K562 (cell line): Measurements from ENCODE around the gene TOM1L2. TPM values are rescaled to one million over a fixed set of nuclear protein-coding genes. Genes with fewer than 3 reads are reported as not detected.
A peak's percentile ranks its signal among the peaks of the same experiment; 100 is the strongest.

Experiments
- AFF1 ChIP-seq, 2 experiments: fragments of 450-650 bp; IDR thresholded peaks; 2 replicates each; pipeline ENCODE4 v1.6.1; 2018; ENCODE audit warnings: mild to moderate bottlenecking in 2 of 2, low read depth in 1 of 2; ENCODE audit not compliant: partially characterized antibody in 2 of 2
- ATF2 ChIP-seq: sonication (generic); formaldehyde crosslinking; IDR thresholded peaks from 2 replicates; pipeline ENCODE4 v1.8.1; 2022; ENCODE audit warnings: missing genetic modification reagents
- CREB1 ChIP-seq, 2 experiments: sonication (generic) in 1 of 2; formaldehyde crosslinking in 1 of 2; IDR thresholded peaks; 2 replicates each; pipeline versions ENCODE4 v1.6.1 to v1.8.0; 2012 to 2022; ENCODE audit warnings: inconsistent platforms in 1 of 2, mild to moderate bottlenecking in 1 of 2, missing genetic modification reagents in 1 of 2, moderate library complexity in 1 of 2
- CREM ChIP-seq: IDR thresholded peaks from 2 replicates; pipeline ENCODE4 v1.6.1; 2014; ENCODE audit warnings: antibody characterized with exemption, low read depth
- FOXP1 ChIP-seq: sonication (generic); formaldehyde crosslinking; IDR thresholded peaks from 2 replicates; pipeline ENCODE4 v1.8.0; 2022; ENCODE audit warnings: mild to moderate bottlenecking, missing genetic modification reagents
- HDGF ChIP-seq: fragments of 450-650 bp; IDR thresholded peaks from 2 replicates; pipeline ENCODE4 v1.6.1; 2016
- NCOA6 ChIP-seq: fragments of 450-650 bp; IDR thresholded peaks from 2 replicates; pipeline ENCODE4 v1.6.1; 2017; ENCODE audit warnings: mild to moderate bottlenecking
- RERE ChIP-seq: sonication (generic); formaldehyde crosslinking; IDR thresholded peaks from 2 replicates; pipeline ENCODE4 v1.8.0; 2023; ENCODE audit warnings: missing genetic modification reagents, mild to moderate bottlenecking, borderline replicate concordance
- TCF15 ChIP-seq: fragments of 250-450 bp; sonication (Bioruptor Pico); IDR thresholded peaks from 2 replicates; pipeline ENCODE4 v1.8.0; 2022; ENCODE audit warnings: moderate library complexity, mild to moderate bottlenecking, inconsistent platforms
- TGIF2 ChIP-seq: sonication (generic); formaldehyde crosslinking; IDR thresholded peaks from 2 replicates; pipeline ENCODE4 v1.8.1; 2022; ENCODE audit warnings: mild to moderate bottlenecking, missing genetic modification reagents, moderate library complexity
- YBX1 ChIP-seq: fragments of 450-650 bp; IDR thresholded peaks from 2 replicates; pipeline ENCODE4 v1.7.1; 2016; ENCODE audit warnings: mild to moderate bottlenecking
- ZNF586 ChIP-seq: fragments of 450-650 bp; formaldehyde crosslinking; conservative IDR thresholded peaks from 2 replicates; pipeline ENCODE4 v1.4.0; 2020; ENCODE audit warnings: mild to moderate bottlenecking, moderate library complexity
- polyA plus RNA-seq, 8 experiments: library from polyadenylated mRNA; depleted of rRNA in 4 of 8; stranded (reverse) in 5 of 8; unstranded in 3 of 8; fragments of >200 nt; fragmentation: Nextera tagmentation in 2 of 8; fragmentation: Illumina TruSeq in 1 of 8; extraction: Ambion mirVana in 2 of 8; extraction: Trizol in 1 of 8; gene quantifications; 2 replicates each; pipeline versions ENCODE4 v1.2.1 to v1.2.3, GENCODE V29; 2011 to 2014; ENCODE audit warnings: inconsistent platforms in 1 of 8, missing spikeins in 1 of 8
- total RNA-seq, 7 experiments: library from RNA; depleted of rRNA in 6 of 7; stranded (reverse); fragments of >200 nt in 6 of 7; fragmentation: Illumina TruSeq in 2 of 7; extraction: Trizol in 2 of 7; gene quantifications; 2 replicates each; pipeline versions ENCODE4 v1.2.1 to v1.2.3, GENCODE V29; 2011 to 2021; ENCODE audit warnings: low replicate concordance in 1 of 7

Gene TOM1L2
- total and polyA plus RNA-seq, 9 of the 15 experiments (the other 6 are each of a cell fraction or from before 2014, with no cell fraction given): 0.07 to 6.0 (median 2.5) TPM

GRCh38 chr17:17972126-17972951 lies at the start of gene TOM1L2, which contains the start of gene DRC3 (continued):
- TF ChIP-seq RERE (no peak), CREB1 (IDR thresholded peaks at IDR 0.05) (peak; percentile 73; the same call in 1 of the 2 replicates), CREB1 (CRISPR knock-in tag; IDR thresholded peaks at IDR 0.05) (peak; percentile 83), TGIF2 (CRISPR knock-in tag) (no peak; the same call in 1 of the 2 replicates), AFF1 (IDR thresholded peaks at IDR 0.05; ENCODE audit: low read depth in 1 of 2, partially characterized antibody in 2 of 2) (peak in 1 of 2 experiments; percentile 83), ATF2 (CRISPR knock-in tag) (no peak), YBX1 (no peak), TCF15 (CRISPR knock-in tag) (no peak), HDGF (no peak), CREM (peak; percentile 70), NCOA6 (no peak), FOXP1 (CRISPR knock-in tag) (peak; percentile 70), ZNF586 (CRISPR knock-in tag) (no peak)
